ENCODE measurements around the gene CDH4.

The CDH4 gene

DNA sequence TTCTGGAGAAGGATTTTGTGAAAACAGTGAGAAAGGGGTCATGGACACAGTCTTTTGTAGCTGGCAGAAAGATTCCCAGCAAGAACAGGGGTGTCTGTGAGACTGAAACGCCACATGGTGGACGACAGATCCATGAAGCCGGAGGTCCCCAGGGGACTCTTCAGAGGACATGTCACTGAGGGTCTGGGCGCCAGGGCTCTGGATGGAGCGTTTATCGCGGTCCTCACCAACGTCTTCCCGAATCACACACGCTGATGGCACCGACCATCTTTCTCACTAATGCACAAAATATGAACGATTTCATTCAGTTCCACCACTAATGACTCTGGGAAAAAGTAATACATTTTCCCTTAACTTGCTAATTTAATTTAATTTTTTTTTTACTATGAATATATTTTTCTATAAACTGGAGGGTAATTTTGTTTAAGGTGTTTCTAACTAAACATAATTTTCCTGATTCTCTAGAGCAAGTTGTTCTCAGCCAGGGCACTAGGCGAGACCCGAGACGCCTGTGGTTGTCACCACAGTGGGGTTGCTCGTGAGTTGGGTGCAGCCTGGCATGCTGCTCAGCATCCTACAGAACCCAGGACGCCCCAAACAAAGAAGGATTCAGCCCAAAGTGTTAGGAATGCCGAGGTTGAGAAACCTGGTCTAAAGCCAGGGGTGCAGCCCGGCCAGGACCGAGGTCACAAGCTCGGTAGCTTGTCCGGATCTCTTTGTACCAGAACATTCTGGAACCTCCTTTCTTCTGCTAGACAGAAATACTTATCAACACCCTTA, 507.4 kb downstream of the CDH4 start:
- no peak overlapping the region for H3K4me3 ChIP-seq (ENCODE audit: low read depth, low read length)
- TF ChIP-seq, protein P1, sequence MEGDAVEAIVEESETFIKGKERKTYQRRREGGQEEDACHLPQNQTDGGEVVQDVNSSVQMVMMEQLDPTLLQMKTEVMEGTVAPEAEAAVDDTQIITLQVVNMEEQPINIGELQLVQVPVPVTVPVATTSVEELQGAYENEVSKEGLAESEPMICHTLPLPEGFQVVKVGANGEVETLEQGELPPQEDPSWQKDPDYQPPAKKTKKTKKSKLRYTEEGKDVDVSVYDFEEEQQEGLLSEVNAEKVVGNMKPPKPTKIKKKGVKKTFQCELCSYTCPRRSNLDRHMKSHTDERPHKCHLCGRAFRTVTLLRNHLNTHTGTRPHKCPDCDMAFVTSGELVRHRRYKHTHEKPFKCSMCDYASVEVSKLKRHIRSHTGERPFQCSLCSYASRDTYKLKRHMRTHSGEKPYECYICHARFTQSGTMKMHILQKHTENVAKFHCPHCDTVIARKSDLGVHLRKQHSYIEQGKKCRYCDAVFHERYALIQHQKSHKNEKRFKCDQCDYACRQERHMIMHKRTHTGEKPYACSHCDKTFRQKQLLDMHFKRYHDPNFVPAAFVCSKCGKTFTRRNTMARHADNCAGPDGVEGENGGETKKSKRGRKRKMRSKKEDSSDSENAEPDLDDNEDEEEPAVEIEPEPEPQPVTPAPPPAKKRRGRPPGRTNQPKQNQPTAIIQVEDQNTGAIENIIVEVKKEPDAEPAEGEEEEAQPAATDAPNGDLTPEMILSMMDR (IDR thresholded peaks at IDR 0.05; ENCODE audit: low read depth, low read length): no peak

DNA sequence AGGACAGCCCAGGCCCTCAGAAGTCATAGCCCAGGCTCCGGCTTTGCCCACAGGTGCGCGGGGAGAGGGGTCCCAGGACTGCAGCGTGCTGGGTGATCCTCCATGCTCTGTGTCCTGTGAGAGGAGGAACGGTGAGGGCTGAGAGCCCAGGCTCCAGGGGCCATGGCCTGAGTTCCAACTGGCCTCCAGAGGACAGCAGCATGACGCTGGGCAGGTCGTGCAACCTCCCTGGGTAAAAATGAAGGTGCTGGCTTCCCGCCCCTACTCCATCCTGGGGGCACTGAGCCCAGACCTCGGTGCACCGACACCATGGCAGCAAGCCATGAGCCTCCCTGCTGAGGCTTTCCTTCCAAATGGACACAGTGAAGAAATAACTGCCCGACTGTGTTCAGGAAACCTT, 508.3 kb downstream of the CDH4 start:
- TF ChIP-seq, protein P1 (IDR thresholded peaks at IDR 0.05; ENCODE audit: low read depth, low read length): no peak
- H3K4me3 ChIP-seq (ENCODE audit: low read depth, low read length): no peak overlapping the region

DNA sequence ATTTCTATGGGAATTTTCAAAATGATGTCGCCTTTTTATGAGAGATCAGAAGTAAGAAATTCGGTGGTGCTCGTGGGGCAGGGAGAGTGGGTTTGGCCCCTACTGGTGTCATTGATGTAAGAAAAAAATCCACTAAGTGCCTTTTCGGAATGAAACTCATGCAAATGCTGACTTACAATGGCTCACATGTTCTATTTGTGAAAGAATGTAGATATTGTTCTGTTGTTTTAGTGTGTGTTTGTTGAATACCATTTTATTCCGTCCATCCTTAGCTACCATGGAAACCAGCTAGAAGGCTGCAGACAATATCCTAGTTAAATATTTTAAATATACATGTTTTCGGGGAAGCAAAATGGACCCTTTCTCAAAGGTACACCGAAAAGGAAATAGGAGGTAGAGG, 508.7 kb downstream of the CDH4 start:
- no peak overlapping the region for H3K4me3 ChIP-seq (ENCODE audit: low read depth, low read length)
- TF ChIP-seq, protein P1 (IDR thresholded peaks at IDR 0.05; ENCODE audit: low read depth, low read length): no peak

DNA sequence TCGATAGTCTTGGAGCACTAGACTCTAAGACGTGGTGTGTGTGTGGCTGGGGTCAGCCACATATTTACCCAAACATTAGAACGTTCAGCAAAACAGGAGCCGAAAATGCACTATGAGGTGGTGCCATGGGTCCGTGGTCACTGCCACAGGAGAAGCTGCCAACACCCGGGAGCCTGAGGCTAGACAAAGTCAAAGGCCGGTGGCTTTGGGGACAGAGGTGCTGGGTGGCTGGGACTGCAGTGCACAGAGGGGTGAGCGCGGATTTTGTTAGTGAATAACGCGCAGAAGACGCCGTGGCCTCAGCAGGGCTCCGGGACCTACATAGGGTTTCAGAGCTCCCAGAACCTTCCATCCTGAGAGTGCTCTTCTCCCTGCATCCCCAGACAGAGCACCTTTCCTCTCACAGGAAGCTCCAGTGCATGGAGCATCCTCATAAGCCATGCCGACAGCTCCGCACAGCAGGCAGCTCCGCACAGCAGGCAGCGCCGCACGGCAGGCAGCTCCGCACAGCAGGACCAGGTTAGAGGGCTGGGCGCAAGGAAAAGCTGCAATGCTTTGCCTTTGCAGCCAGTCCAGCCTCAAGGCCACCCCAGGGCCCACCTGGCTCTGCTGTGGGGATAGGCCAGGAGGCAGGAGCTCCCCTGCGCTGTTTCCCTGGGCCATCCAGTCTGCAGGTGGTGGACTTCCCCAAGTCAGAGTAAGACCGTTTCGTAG, 509.5 kb downstream of the CDH4 start:
- no peak overlapping the region for H3K4me3 ChIP-seq (ENCODE audit: low read depth, low read length)
- TF ChIP-seq, protein P1 (IDR thresholded peaks at IDR 0.05; ENCODE audit: low read depth, low read length): no peak

DNA sequence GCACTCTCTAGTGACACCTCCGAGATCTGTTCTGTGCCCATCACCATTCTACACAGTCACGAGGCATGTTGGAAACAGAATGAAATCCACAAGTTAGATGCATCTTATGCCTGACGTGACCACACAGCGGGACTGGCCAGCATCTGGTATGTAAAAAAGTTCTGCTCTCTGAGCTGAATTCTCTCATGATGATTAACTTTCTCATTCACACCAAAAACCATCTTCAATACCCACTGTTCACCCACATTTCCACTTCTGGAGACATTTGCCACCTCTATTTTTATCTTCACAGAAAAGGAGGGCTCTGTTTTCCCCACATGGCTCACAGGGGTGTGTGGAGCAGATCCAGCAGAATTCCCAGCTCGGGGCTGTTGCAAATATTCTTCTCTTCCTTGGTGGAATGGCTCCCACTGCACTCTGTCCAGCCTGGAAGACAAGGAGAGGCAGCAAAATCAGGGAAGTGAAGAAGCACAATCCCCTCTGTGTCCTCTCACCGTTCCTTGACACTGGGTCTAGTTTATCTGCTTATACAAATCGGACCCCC, 510.2 kb downstream of the CDH4 start:
- TF ChIP-seq, protein P1 (IDR thresholded peaks at IDR 0.05; ENCODE audit: low read depth, low read length): no peak
- H3K4me3 ChIP-seq (ENCODE audit: low read depth, low read length): no peak overlapping the region

DNA sequence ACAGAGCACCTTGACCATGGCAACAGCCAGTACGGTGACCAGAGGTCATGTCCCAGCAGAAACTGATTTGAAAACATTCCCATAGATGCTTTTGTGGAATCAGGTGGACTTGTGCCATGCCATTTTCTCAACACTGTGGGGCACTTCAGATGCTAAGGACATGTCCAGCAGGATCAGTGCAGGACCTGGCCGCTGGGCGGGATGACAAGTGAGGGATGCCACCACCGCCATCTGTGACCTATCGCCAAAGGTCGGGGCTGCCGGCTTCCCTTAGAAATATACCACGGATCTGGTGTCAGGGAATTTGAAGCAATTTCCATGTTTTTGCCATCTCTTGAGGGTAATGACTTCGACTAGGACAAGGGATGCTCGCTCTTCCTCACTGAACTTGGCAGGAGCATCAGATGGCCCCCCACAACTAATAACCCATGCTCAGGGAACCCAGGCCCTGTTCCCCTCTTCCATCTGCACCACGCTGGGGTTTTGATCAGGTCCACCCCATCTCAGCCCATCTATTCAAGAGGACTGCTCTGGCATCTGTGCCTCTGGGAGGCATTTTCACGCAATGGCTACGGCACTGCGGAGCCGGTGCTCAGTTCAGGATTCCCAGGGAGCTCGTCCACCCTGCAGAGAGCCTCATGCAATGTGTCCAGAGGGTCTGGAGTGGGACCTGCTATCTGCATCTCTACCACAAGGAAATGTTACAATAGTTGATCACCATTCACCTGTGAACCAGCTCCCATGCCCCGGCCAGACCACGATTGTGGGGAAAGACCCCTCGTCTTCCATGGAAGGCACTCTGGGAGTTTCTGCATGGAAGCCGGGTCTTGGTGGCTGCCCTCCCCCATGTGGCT, 511.1 kb downstream of the CDH4 start:
- TF ChIP-seq, protein P1 (IDR thresholded peaks at IDR 0.05; ENCODE audit: low read depth, low read length): no peak
- H3K4me3 ChIP-seq (ENCODE audit: low read depth, low read length): no peak overlapping the region
